AG04450 (cell line): Measurements from ENCODE around the gene GPR87. TPM values are rescaled to one million over a fixed set of nuclear protein-coding genes. Genes with fewer than 3 reads are reported as not detected.
A peak's percentile ranks its signal among the peaks of the same experiment; 100 is the strongest.

Source experiments
- CTCF ChIA-PET: fragments of 300-600, 350-600 bp; formaldehyde crosslinking; extraction: SDS; loops from one replicate; lab custom pipeline; 2022; ENCODE audit warnings: antibody characterized with exemption, inconsistent platforms; lab: Charles Lee
- POLR2A ChIA-PET: fragments of 350-600 bp; formaldehyde crosslinking; extraction: SDS; loops from one replicate; lab custom pipeline; 2021; ENCODE audit warnings: antibody characterized with exemption, inconsistent platforms; lab: Yijun Ruan, JAX
- DNase-seq: peaks from one replicate; pipeline ENCODE4 v3.0.0-alpha.2; 2011; ENCODE audit warnings: low read depth, low spot score
- H3K27ac ChIP-seq: one replicate; pipeline ENCODE4 v1.5.1; 2012; ENCODE audit warnings: low read depth, low read length, control low read depth
- H3K27me3 ChIP-seq: one replicate; pipeline ENCODE4 v1.6.0; 2012; ENCODE audit warnings: low read length; ENCODE audit not compliant: control insufficient read depth, insufficient read depth
- H3K4me3 ChIP-seq: 2 replicates; pipeline ENCODE4 v1.5.1; 2011; ENCODE audit warnings: mild to moderate bottlenecking, low read depth, low read length, control low read depth
- H3K9me3 ChIP-seq: 2 replicates; pipeline ENCODE4 v1.5.1; 2012; ENCODE audit warnings: low read length; ENCODE audit not compliant: control insufficient read depth, insufficient read depth
- polyA plus RNA-seq: library from polyadenylated mRNA; depleted of rRNA; stranded (reverse); fragments of >200 nt; gene quantifications from 2 replicates; pipeline ENCODE4 v1.2.3, GENCODE V29; 2011
- TF ChIP-seq, protein P1 (sequence below): IDR thresholded peaks from 2 replicates; pipeline ENCODE4 v1.5.1; 2011; ENCODE audit warnings: low read depth, low read length, control low read depth, inconsistent platforms

The GPR87 gene
- polyA plus RNA-seq, 1 experiment, result not detected

DNA sequence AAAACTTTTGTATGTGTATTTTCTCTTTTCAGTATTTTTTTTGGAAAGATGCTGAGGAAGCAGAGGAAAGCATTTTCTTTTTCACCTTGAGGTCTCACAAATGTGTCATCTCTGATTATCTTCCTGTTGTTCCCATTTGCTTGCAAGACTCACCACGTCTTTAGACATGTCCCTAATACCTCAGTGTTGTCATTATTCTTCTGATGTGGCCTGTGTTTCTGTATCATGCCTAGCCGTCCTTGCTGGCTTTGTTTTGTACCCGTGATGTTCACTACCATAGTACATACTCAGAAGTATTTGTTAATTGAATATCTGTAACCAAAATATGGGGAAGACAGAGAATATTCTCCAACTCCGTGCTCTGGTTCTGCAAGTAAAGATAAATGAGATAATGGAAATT, 33.2 kb downstream of the GPR87 start:
- H3K4me3 ChIP-seq, result no peak overlapping the region
- TF ChIP-seq, protein P1, sequence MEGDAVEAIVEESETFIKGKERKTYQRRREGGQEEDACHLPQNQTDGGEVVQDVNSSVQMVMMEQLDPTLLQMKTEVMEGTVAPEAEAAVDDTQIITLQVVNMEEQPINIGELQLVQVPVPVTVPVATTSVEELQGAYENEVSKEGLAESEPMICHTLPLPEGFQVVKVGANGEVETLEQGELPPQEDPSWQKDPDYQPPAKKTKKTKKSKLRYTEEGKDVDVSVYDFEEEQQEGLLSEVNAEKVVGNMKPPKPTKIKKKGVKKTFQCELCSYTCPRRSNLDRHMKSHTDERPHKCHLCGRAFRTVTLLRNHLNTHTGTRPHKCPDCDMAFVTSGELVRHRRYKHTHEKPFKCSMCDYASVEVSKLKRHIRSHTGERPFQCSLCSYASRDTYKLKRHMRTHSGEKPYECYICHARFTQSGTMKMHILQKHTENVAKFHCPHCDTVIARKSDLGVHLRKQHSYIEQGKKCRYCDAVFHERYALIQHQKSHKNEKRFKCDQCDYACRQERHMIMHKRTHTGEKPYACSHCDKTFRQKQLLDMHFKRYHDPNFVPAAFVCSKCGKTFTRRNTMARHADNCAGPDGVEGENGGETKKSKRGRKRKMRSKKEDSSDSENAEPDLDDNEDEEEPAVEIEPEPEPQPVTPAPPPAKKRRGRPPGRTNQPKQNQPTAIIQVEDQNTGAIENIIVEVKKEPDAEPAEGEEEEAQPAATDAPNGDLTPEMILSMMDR, result no peak
- CTCF ChIA-PET, result interaction anchor here (0.6 to 6.3 kb wide), 9 partner anchors 17 to 555 kb away, joined by 3 to 182 read pairs (median 9); no protein-coding TSS in a partner anchor
- no peaks in the 10 kb centered on the region for H3K27me3 ChIP-seq
- H3K27ac ChIP-seq, result no peak overlapping the region
- no peak for DNase-seq
- POLR2A ChIA-PET, result no interaction called here
- H3K9me3 ChIP-seq, result no peaks in the 10 kb centered on the region

DNA sequence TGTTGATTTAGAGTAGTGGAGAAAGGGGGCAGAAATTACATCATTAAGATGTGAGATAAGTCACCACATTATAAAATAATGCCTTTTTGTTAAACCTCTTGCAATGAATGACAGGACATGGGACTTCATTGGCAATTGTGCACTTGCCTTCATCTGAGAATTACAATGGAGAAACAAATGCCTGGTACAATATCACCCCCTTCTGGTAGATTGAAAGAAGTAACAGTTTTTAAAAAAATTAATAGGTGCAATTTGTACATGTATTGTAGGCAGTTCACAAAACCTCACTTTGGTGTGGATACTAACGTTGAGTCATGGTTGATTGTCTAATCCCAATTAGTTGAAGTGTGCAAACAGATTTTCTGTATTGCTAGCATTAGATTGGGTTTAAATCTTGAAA, 33.7 kb downstream of the GPR87 start:
- no peak overlapping the region for H3K27ac ChIP-seq
- TF ChIP-seq, protein P1, result peak; percentile 65
- H3K9me3 ChIP-seq, result no peaks in the 10 kb centered on the region
- ChIA-PET POLR2A (no interaction called here), CTCF (interaction anchor here (0.6 to 6.3 kb wide), 33 partner anchors 9 to 554 kb away, joined by 3 to 182 read pairs (median 5); no protein-coding TSS in a partner anchor)
- no peak overlapping the region for H3K4me3 ChIP-seq
- DNase-seq, result no peak
- H3K27me3 ChIP-seq, result no peaks in the 10 kb centered on the region

DNA sequence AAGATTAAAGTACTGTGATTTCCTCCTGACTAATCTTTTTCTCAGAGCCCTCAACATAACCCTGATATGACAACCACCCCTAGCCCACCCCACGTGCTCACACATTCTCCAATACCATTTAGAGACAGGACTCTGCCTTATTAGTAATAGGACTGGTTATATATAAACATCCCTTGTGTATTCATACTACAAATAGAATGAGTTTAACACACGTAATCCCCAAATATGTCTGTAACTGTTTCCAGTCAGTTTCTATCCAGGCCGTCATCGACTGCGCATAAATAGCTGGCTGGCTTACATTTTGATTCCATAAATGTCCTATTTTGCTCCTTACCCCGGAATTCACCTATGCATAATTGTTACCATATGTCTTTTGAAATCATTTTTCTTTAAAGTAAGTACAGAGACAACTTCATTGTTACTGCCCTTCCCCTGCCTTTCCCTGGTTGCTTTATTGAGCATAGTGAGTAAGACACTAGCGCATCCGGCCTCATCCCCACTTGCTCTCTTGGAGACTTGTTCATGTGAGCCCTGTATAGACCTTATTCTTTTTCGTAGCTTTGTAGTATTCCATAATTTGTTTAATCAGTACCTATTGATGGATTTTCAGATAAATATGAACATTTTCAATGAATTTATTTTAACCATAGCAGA, 34.8 kb downstream of the GPR87 start:
- TF ChIP-seq, protein P1, result no peak
- Histone ChIP-seq H3K4me3 (no peak overlapping the region), H3K27me3 (no peaks in the 10 kb centered on the region), H3K27ac (peak overlapping the region; percentile 84), H3K9me3 (no peaks in the 10 kb centered on the region)
- DNase-seq, result peak; percentile 66
- ChIA-PET POLR2A (no interaction called here), CTCF (interaction anchor here (0.6 to 6.3 kb wide), 30 partner anchors 10 to 555 kb away, joined by 3 to 182 read pairs (median 5); no protein-coding TSS in a partner anchor)

DNA sequence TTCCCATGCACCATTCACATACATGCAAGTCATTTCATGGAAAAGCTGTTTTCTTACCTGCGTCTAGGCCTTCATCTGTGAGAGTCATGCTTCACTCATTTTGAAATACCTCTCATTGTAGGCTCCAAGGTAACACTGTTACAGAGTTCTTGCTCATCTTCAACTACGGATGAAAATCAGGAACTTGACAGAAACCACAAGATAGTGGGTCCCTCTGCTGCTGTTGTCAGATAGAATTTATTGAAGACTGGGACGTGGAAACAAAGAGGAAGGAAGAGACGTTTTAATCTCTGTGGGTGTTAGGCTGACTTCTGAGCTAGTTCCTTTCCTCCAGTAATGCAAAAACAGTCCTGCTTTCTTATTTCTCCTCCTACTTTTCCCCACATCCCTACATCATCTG, 38.4 kb downstream of the GPR87 start, which contains the start of gene P2RY14:
Gene P2RY14 (minus strand): TSS at position 313 of the 400 bp plus-strand sequence. CDS start 64,226 bp downstream, outside the sequence.
- CTCF ChIA-PET, result interaction anchor here (0.6 to 6.3 kb wide), 5 partner anchors 51 to 490 kb away, joined by 3 to 182 read pairs (median 3); no protein-coding TSS in a partner anchor

DNA sequence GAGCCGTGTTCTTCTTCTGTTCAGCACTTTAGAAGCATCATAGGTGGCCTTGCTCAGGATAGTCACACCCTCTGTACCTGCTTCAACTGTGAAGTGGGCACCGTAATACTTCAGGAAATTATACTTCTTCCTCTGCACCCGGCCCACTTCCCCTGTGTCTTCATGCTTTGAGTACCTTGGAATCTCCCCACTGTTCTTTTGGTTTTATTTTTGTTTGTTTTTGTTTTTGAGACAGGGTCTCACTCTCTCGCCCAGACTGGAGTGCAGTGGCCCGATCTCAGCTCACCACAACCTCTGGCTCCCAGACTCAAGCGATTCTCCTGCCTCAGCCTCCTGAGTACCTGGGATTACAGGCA, 40.0 kb downstream of the GPR87 start:
- POLR2A ChIA-PET, result no interaction called here
- TF ChIP-seq, protein P1, result no peak
- CTCF ChIA-PET, result no interaction called here
- H3K27ac ChIP-seq, result no peak overlapping the region
- DNase-seq, result no peak
- no peaks in the 10 kb centered on the region for H3K27me3 ChIP-seq
- H3K4me3 ChIP-seq, result no peak overlapping the region
- no peaks in the 10 kb centered on the region for H3K9me3 ChIP-seq

More for the DNA sequence above, 38.4 kb downstream of the GPR87 start, which contains the start of gene P2RY14:
- POLR2A ChIA-PET, result no interaction called here
- H3K9me3 ChIP-seq, result no peaks in the 10 kb centered on the region
- no peak within 1 kb of the TSS for H3K4me3 ChIP-seq
- no peak for DNase-seq
- H3K27ac ChIP-seq, result no peak within 1 kb of the TSS
- TF ChIP-seq, protein P1, result no peak
- H3K27me3 ChIP-seq, result no peaks in the 10 kb centered on the region
